ENCODE measurements around the gene SPAG16.

SPAG16 gene

GRCh38 chr2:213562539-213563180 is 278.4 kb downstream of the SPAG16 start:
- no peak overlapping the region for H3K9ac ChIP-seq (ENCODE audit: low read length)
- no peaks in the 10 kb centered on the region for H3K9me3 ChIP-seq (ENCODE audit: low read length)
- H3K4me3 ChIP-seq (ENCODE audit: low read depth in 1 of 2, low read length in 2 of 2) = no peak overlapping the region
- H3K27me3 ChIP-seq (ENCODE audit: control insufficient read depth in 1 of 2, insufficient read depth in 2 of 2, low read length in 2 of 2) = no peaks in the 10 kb centered on the region
- no peaks in the 10 kb centered on the region for H3K4me1 ChIP-seq (ENCODE audit: insufficient read depth, low read length)
- H3K27ac ChIP-seq (ENCODE audit: low read depth, low read length) = no peak overlapping the region
- H3K36me3 ChIP-seq (ENCODE audit: insufficient read depth, low read length) = no peaks in the 10 kb centered on the region

GRCh38 chr2:213566846-213567245 is 282.6 kb downstream of the SPAG16 start:
- Histone ChIP-seq H3K9ac (ENCODE audit: low read length) (no peak overlapping the region), H3K27me3 (ENCODE audit: control insufficient read depth in 1 of 2, insufficient read depth in 2 of 2, low read length in 2 of 2) (no peaks in the 10 kb centered on the region), H3K4me3 (ENCODE audit: low read depth in 1 of 2, low read length in 2 of 2) (no peak overlapping the region), H3K36me3 (ENCODE audit: insufficient read depth, low read length) (no peaks in the 10 kb centered on the region), H3K4me1 (ENCODE audit: insufficient read depth, low read length) (no peaks in the 10 kb centered on the region), H3K27ac (ENCODE audit: low read depth, low read length) (no peak overlapping the region), H3K9me3 (ENCODE audit: low read length) (no peaks in the 10 kb centered on the region)

- H3K36me3 ChIP-seq (ENCODE audit: insufficient read depth, low read length) = no peaks in the 10 kb centered on the region
- H3K27me3 ChIP-seq (ENCODE audit: control insufficient read depth in 1 of 2, insufficient read depth in 2 of 2, low read length in 2 of 2) = no peaks in the 10 kb centered on the region
- no peaks in the 10 kb centered on the region for H3K4me1 ChIP-seq (ENCODE audit: insufficient read depth, low read length)
- H3K9me3 ChIP-seq (ENCODE audit: low read length) = no peaks in the 10 kb centered on the region
- H3K4me3 ChIP-seq (ENCODE audit: low read depth in 1 of 2, low read length in 2 of 2) = no peak overlapping the region
- no peak overlapping the region for H3K27ac ChIP-seq (ENCODE audit: low read depth, low read length)
- H3K9ac ChIP-seq (ENCODE audit: low read length) = no peak overlapping the region
Observed at GRCh38 chr2:213609570-213610170, 325.4 kb downstream of the SPAG16 start.

- no peak overlapping the region for H3K27ac ChIP-seq (ENCODE audit: low read depth, low read length)
- no peaks in the 10 kb centered on the region for H3K27me3 ChIP-seq (ENCODE audit: control insufficient read depth in 1 of 2, insufficient read depth in 2 of 2, low read length in 2 of 2)
- no peak overlapping the region for H3K4me3 ChIP-seq (ENCODE audit: low read depth in 1 of 2, low read length in 2 of 2)
- no peaks in the 10 kb centered on the region for H3K36me3 ChIP-seq (ENCODE audit: insufficient read depth, low read length)
- H3K9ac ChIP-seq (ENCODE audit: low read length) = no peak overlapping the region
- H3K4me1 ChIP-seq (ENCODE audit: insufficient read depth, low read length) = no peaks in the 10 kb centered on the region
- no peaks in the 10 kb centered on the region for H3K9me3 ChIP-seq (ENCODE audit: low read length)
Observed at GRCh38 chr2:213627054-213627710, 342.9 kb downstream of the SPAG16 start.

- no peak overlapping the region for H3K9ac ChIP-seq (ENCODE audit: low read length)
- no peak overlapping the region for H3K27ac ChIP-seq (ENCODE audit: low read depth, low read length)
- no peaks in the 10 kb centered on the region for H3K27me3 ChIP-seq (ENCODE audit: control insufficient read depth in 1 of 2, insufficient read depth in 2 of 2, low read length in 2 of 2)
- H3K4me1 ChIP-seq (ENCODE audit: insufficient read depth, low read length) = no peaks in the 10 kb centered on the region
- H3K36me3 ChIP-seq (ENCODE audit: insufficient read depth, low read length) = no peaks in the 10 kb centered on the region
- no peaks in the 10 kb centered on the region for H3K9me3 ChIP-seq (ENCODE audit: low read length)
- H3K4me3 ChIP-seq (ENCODE audit: low read depth in 1 of 2, low read length in 2 of 2) = no peak overlapping the region
Observed at GRCh38 chr2:213627835-213628460, 343.7 kb downstream of the SPAG16 start.

- Histone ChIP-seq H3K27ac (ENCODE audit: low read depth, low read length) (no peak overlapping the region), H3K4me1 (ENCODE audit: insufficient read depth, low read length) (no peaks in the 10 kb centered on the region), H3K9ac (ENCODE audit: low read length) (no peak overlapping the region), H3K9me3 (ENCODE audit: low read length) (no peaks in the 10 kb centered on the region), H3K36me3 (ENCODE audit: insufficient read depth, low read length) (no peaks in the 10 kb centered on the region), H3K4me3 (ENCODE audit: low read depth in 1 of 2, low read length in 2 of 2) (no peak overlapping the region), H3K27me3 (ENCODE audit: control insufficient read depth in 1 of 2, insufficient read depth in 2 of 2, low read length in 2 of 2) (no peaks in the 10 kb centered on the region)
Observed at GRCh38 chr2:213640738-213641425, 356.6 kb downstream of the SPAG16 start.

- Histone ChIP-seq H3K27ac (ENCODE audit: low read depth, low read length) (no peak overlapping the region), H3K4me1 (ENCODE audit: insufficient read depth, low read length) (no peaks in the 10 kb centered on the region), H3K36me3 (ENCODE audit: insufficient read depth, low read length) (no peaks in the 10 kb centered on the region), H3K9me3 (ENCODE audit: low read length) (no peaks in the 10 kb centered on the region), H3K9ac (ENCODE audit: low read length) (no peak overlapping the region), H3K4me3 (ENCODE audit: low read depth in 1 of 2, low read length in 2 of 2) (no peak overlapping the region), H3K27me3 (ENCODE audit: control insufficient read depth in 1 of 2, insufficient read depth in 2 of 2, low read length in 2 of 2) (no peaks in the 10 kb centered on the region)
Observed at GRCh38 chr2:213644926-213645325, 360.7 kb downstream of the SPAG16 start.

- Histone ChIP-seq H3K27ac (ENCODE audit: low read depth, low read length) (no peak overlapping the region), H3K4me3 (ENCODE audit: low read depth in 1 of 2, low read length in 2 of 2) (no peak overlapping the region), H3K9ac (ENCODE audit: low read length) (no peak overlapping the region), H3K27me3 (ENCODE audit: control insufficient read depth in 1 of 2, insufficient read depth in 2 of 2, low read length in 2 of 2) (no peaks in the 10 kb centered on the region), H3K9me3 (ENCODE audit: low read length) (no peaks in the 10 kb centered on the region), H3K36me3 (ENCODE audit: insufficient read depth, low read length) (no peaks in the 10 kb centered on the region), H3K4me1 (ENCODE audit: insufficient read depth, low read length) (no peaks in the 10 kb centered on the region)
Observed at GRCh38 chr2:213649176-213649575, 364.9 kb downstream of the SPAG16 start.

GRCh38 chr2:213664817-213665216 is 380.6 kb downstream of the SPAG16 start:
- H3K27me3 ChIP-seq (ENCODE audit: control insufficient read depth in 1 of 2, insufficient read depth in 2 of 2, low read length in 2 of 2) = no peaks in the 10 kb centered on the region
- H3K4me1 ChIP-seq (ENCODE audit: insufficient read depth, low read length) = no peaks in the 10 kb centered on the region
- H3K4me3 ChIP-seq (ENCODE audit: low read depth in 1 of 2, low read length in 2 of 2) = no peak overlapping the region
- no peak overlapping the region for H3K27ac ChIP-seq (ENCODE audit: low read depth, low read length)
- H3K9ac ChIP-seq (ENCODE audit: low read length) = no peak overlapping the region
- no peaks in the 10 kb centered on the region for H3K36me3 ChIP-seq (ENCODE audit: insufficient read depth, low read length)
- H3K9me3 ChIP-seq (ENCODE audit: low read length) = peaks cover 3% of the 10 kb centered on the region

- Histone ChIP-seq H3K4me1 (ENCODE audit: insufficient read depth, low read length) (no peaks in the 10 kb centered on the region), H3K36me3 (ENCODE audit: insufficient read depth, low read length) (no peaks in the 10 kb centered on the region), H3K9me3 (ENCODE audit: low read length) (no peaks in the 10 kb centered on the region), H3K9ac (ENCODE audit: low read length) (no peak overlapping the region), H3K27me3 (ENCODE audit: control insufficient read depth in 1 of 2, insufficient read depth in 2 of 2, low read length in 2 of 2) (no peaks in the 10 kb centered on the region), H3K4me3 (ENCODE audit: low read depth in 1 of 2, low read length in 2 of 2) (no peak overlapping the region), H3K27ac (ENCODE audit: low read depth, low read length) (no peak overlapping the region)
Observed at GRCh38 chr2:213669657-213670056, 385.4 kb downstream of the SPAG16 start.

All from muscle layer of colon (tissue), 2 donors.